HG03571 (cell line): Measurements from ENCODE around the gene SLIT3.

Experiments
- ATAC-seq: cut with Tn5 transposase; IDR thresholded peaks from one replicate; pipeline ENCODE4 v1.9.1; 2021; ENCODE audit not compliant: unreplicated experiment

SLIT3 gene

GRCh38 chr5:168879331-168879730, 421.6 kb downstream of the SLIT3 start:
- no peak for ATAC-seq

GRCh38 chr5:168878135-168878745, 422.7 kb downstream of the SLIT3 start:
- no peak for ATAC-seq

GRCh38 chr5:168877132-168877892, 423.6 kb downstream of the SLIT3 start:
- no peak for ATAC-seq

GRCh38 chr5:168876419-168876818, 424.5 kb downstream of the SLIT3 start:
- ATAC-seq = no peak

- no peak for ATAC-seq
These were observed 425.1 kb downstream of the SLIT3 start for GRCh38 chr5:168875832-168876231.

- no peak for ATAC-seq
These were observed 426.1 kb downstream of the SLIT3 start for GRCh38 chr5:168874713-168875380.

- ATAC-seq = no peak
These were observed 428.7 kb downstream of the SLIT3 start for GRCh38 chr5:168872246-168872645.

GRCh38 chr5:168870910-168871309, 430.0 kb downstream of the SLIT3 start:
- no peak for ATAC-seq

- no peak for ATAC-seq
These were observed 431.2 kb downstream of the SLIT3 start for GRCh38 chr5:168869615-168870227.

- ATAC-seq = no peak
These were observed 433.7 kb downstream of the SLIT3 start for GRCh38 chr5:168867241-168867640.

GRCh38 chr5:168865968-168866367, 435.0 kb downstream of the SLIT3 start:
- no peak for ATAC-seq

- no peak for ATAC-seq
These were observed 437.9 kb downstream of the SLIT3 start for GRCh38 chr5:168863021-168863420.

- ATAC-seq = no peak
These were observed 440.4 kb downstream of the SLIT3 start for GRCh38 chr5:168860503-168860902.

- ATAC-seq = no peak
These were observed 440.9 kb downstream of the SLIT3 start for GRCh38 chr5:168860081-168860480.

GRCh38 chr5:168859471-168859870, 441.5 kb downstream of the SLIT3 start:
- no peak for ATAC-seq

GRCh38 chr5:168858994-168859393, 441.9 kb downstream of the SLIT3 start:
- ATAC-seq = no peak

- ATAC-seq = no peak
These were observed 442.6 kb downstream of the SLIT3 start for GRCh38 chr5:168858371-168858770.

- no peak for ATAC-seq
These were observed 447.0 kb downstream of the SLIT3 start for GRCh38 chr5:168853972-168854371.

- ATAC-seq = no peak
These were observed 448.6 kb downstream of the SLIT3 start for GRCh38 chr5:168852329-168852728.

- peak; percentile 83 for ATAC-seq
These were observed 449.0 kb downstream of the SLIT3 start for GRCh38 chr5:168851902-168852321.

- no peak for ATAC-seq
These were observed 450.3 kb downstream of the SLIT3 start for GRCh38 chr5:168850683-168851082.

GRCh38 chr5:168848569-168848968, 452.4 kb downstream of the SLIT3 start:
- no peak for ATAC-seq
